Endothelial cell of umbilical vein (primary cell): Measurements from ENCODE around the gene HGFAC. TPM values are rescaled to one million over a fixed set of nuclear protein-coding genes. Genes with fewer than 3 reads are reported as not detected.

Experiments used
- BruUV-seq: library from RNA; stranded (reverse); fragments of 400-500 nt; replicated peaks from 2 replicates; lab custom pipeline; 2021; lab: Mats Ljungman, UMichigan
- CTCF ChIA-PET: fragments of 300-600, 350-600 bp; sonication (Branson Sonifier 250); formaldehyde crosslinking; loops from one replicate; lab custom pipeline; 2021; ENCODE audit warnings: antibody characterized with exemption, inconsistent platforms; lab: Charles Lee
- POLR2A ChIA-PET: fragments of 300-600, 350-600 bp; sonication (Branson Sonifier 250); formaldehyde crosslinking; loops from one replicate; lab custom pipeline; 2021; ENCODE audit warnings: antibody characterized with exemption, inconsistent platforms; lab: Charles Lee
- DNase-seq: peaks from one replicate; pipeline ENCODE4 v3.0.0-alpha.2; 2011; ENCODE audit warnings: low read depth, low spot score
- FAIRE-seq: peaks from 2 replicates; lab custom pipeline; 2011; peaks lifted over from hg19 to GRCh38; lab: Jason Lieb, UNC
- H2AFZ ChIP-seq: 2 replicates; pipeline ENCODE4 v1.6.0; 2012; ENCODE audit warnings: low read depth, low read length, control low read depth, inconsistent platforms
- H3K27ac ChIP-seq: 2 replicates; pipeline ENCODE4 v1.5.1; 2011; ENCODE audit warnings: low read depth, mild to moderate bottlenecking, control low read depth, low read length, moderate library complexity; ENCODE audit not compliant: insufficient read depth
- H3K27me3 ChIP-seq, 2 experiments: 2 replicates each; pipeline versions ENCODE4 v1.6.0 to v1.6.1; 2011; ENCODE audit warnings: low read length in 2 of 2, mixed read lengths in 1 of 2; ENCODE audit not compliant: control insufficient read depth in 2 of 2, insufficient read depth in 2 of 2
- H3K36me3 ChIP-seq, 2 experiments: 2 replicates in 1 of 2; 3 replicates in 1 of 2; pipeline ENCODE4 v1.5.1; 2011; ENCODE audit warnings: low read length in 2 of 2, mild to moderate bottlenecking in 1 of 2, moderate library complexity in 1 of 2; ENCODE audit not compliant: control insufficient read depth in 2 of 2, insufficient read depth in 2 of 2; ENCODE audit errors: extremely low read depth in 1 of 2
- H3K4me1 ChIP-seq: 3 replicates; pipeline ENCODE4 v1.5.1; 2011; ENCODE audit warnings: mild to moderate bottlenecking, low read length; ENCODE audit not compliant: control insufficient read depth, insufficient read depth; ENCODE audit errors: extremely low read depth
- H3K4me2 ChIP-seq: 2 replicates; pipeline ENCODE4 v1.6.1; 2011; ENCODE audit warnings: low read length, control low read depth, mixed read lengths; ENCODE audit not compliant: insufficient read depth
- H3K4me3 ChIP-seq, 3 experiments: fragments of 200-600 bp in 1 of 3; sonication (generic), shearing (Covaris generic) in 1 of 3; replicated peaks in 1 of 3; 2 replicates each; pipeline ENCODE4 v1.5.1; 2011 to 2016; ENCODE audit warnings: control low read depth in 3 of 3, low read length in 3 of 3, mild to moderate bottlenecking in 2 of 3, inconsistent platforms in 1 of 3, low read depth in 1 of 3, moderate library complexity in 1 of 3; ENCODE audit not compliant: insufficient read depth in 1 of 3
- H3K79me2 ChIP-seq: 2 replicates; pipeline ENCODE4 v1.6.0; 2012; ENCODE audit warnings: low read length, inconsistent platforms; ENCODE audit not compliant: control insufficient read depth, insufficient read depth
- H3K9ac ChIP-seq: replicated peaks from 2 replicates; pipeline ENCODE3; 2011; ENCODE audit warnings: low read length, control low read depth; ENCODE audit not compliant: insufficient read depth; ENCODE audit errors: extremely low read depth
- H3K9me1 ChIP-seq: replicated peaks from 3 replicates; pipeline ENCODE4 v1.6.0; 2011; ENCODE audit warnings: mild to moderate bottlenecking, low read length; ENCODE audit not compliant: control insufficient read depth, insufficient read depth; ENCODE audit errors: extremely low read depth
- H3K9me3 ChIP-seq: replicated peaks from 2 replicates; pipeline ENCODE4 v1.5.1; 2012; ENCODE audit warnings: low read length, inconsistent platforms; ENCODE audit not compliant: control insufficient read depth, insufficient read depth
- H4K20me1 ChIP-seq: replicated peaks from 2 replicates; pipeline ENCODE3; 2011; ENCODE audit warnings: mild to moderate bottlenecking, low read length; ENCODE audit not compliant: control insufficient read depth, insufficient read depth; ENCODE audit errors: extremely low read depth
- CTCF ChIP-seq, 2 donors: IDR thresholded peaks; 1 replicate in 1 of 2; 2 replicates in 1 of 2; pipeline ENCODE4 v1.5.1; 2011; ENCODE audit warnings: low read length in 2 of 2, mild to moderate bottlenecking in 2 of 2, moderate library complexity in 2 of 2, control low read depth in 1 of 2, inconsistent platforms in 1 of 2, low read depth in 1 of 2; ENCODE audit not compliant: insufficient read depth in 1 of 2; ENCODE audit errors: extremely low read depth in 1 of 2
- EZH2 ChIP-seq: IDR thresholded peaks from 2 replicates; pipeline ENCODE4 v1.6.1; 2012; ENCODE audit warnings: borderline replicate concordance, low read depth, mild to moderate bottlenecking, moderate library complexity, low read length, inconsistent platforms; ENCODE audit not compliant: severe bottlenecking
- FOS ChIP-seq: IDR thresholded peaks from 2 replicates; pipeline ENCODE4 v1.6.1; 2011; ENCODE audit warnings: mild to moderate bottlenecking, low read length, moderate library complexity, borderline replicate concordance; ENCODE audit not compliant: insufficient read depth
- GATA2 ChIP-seq: IDR thresholded peaks from 2 replicates; pipeline ENCODE4 v1.7.0; 2011; ENCODE audit warnings: low read depth, mild to moderate bottlenecking, moderate library complexity, mixed read lengths, low read length; ENCODE audit not compliant: insufficient read length, insufficient read depth
- JUN ChIP-seq: IDR thresholded peaks from 2 replicates; pipeline ENCODE4 v1.6.1; 2011; ENCODE audit warnings: borderline replicate concordance, low read depth; ENCODE audit not compliant: insufficient read length, insufficient read depth
- MAX ChIP-seq: IDR thresholded peaks from 2 replicates; pipeline ENCODE4 v1.6.1; 2011; ENCODE audit not compliant: insufficient read depth, insufficient read length
- MYC ChIP-seq: IDR thresholded peaks from one replicate; pipeline ENCODE4 v1.6.1; 2011; ENCODE audit warnings: mild to moderate bottlenecking, low read depth, low read length
- POLR2A ChIP-seq: IDR thresholded peaks from 2 replicates; pipeline ENCODE4 v1.6.1; 2012; ENCODE audit warnings: low read depth, mild to moderate bottlenecking, control low read depth, low read length
- POLR2AphosphoS5 ChIP-seq: IDR thresholded peaks from 2 replicates; pipeline ENCODE4 v1.6.1; 2012; ENCODE audit warnings: low read depth, mild to moderate bottlenecking, control low read depth, low read length, moderate library complexity; ENCODE audit not compliant: insufficient read depth
- dilution Hi-C: fragments of 300-500 bp; cut with MboI; formaldehyde crosslinking; loops from one replicate; pipeline ENCODE4 v1.15.0; 2019; ENCODE audit warnings: low sequenced_read_pairs; ENCODE audit not compliant: extremely low pct_ligation_motif_present
- intact Hi-C: fragments of 100-400 bp; cut with micrococcal nuclease; formaldehyde crosslinking; loops from one replicate; pipeline ENCODE4 v1.10.0; 2022
- polyA plus RNA-seq, 4 experiments: library from polyadenylated mRNA; depleted of rRNA in 3 of 4; stranded (reverse) in 3 of 4; unstranded in 1 of 4; fragments of >200 nt; gene quantifications; 2 replicates each; pipeline versions ENCODE4 v1.2.1 to v1.2.3, GENCODE V29; 2011 to 2012; ENCODE audit warnings: missing spikeins in 1 of 4
- total RNA-seq: library from RNA; stranded (reverse); gene quantifications from 2 replicates; pipeline ENCODE4 v1.2.3, GENCODE V29; 2021

Gene HGFAC
- total and polyA plus RNA-seq, 2 donors (not counting 3 experiments of a cell fraction or from before 2014, with no cell fraction given) = 0.36 to 0.49 TPM

GRCh38 chr4:3444351-3445110 is 2.8 kb downstream of the HGFAC start:
- TF ChIP-seq CTCF (IDR thresholded peaks at IDR 0.05; ENCODE audit: extremely low read depth in 1 of 2, insufficient read depth in 1 of 2, low read depth in 1 of 2, low read length in 2 of 2) (no peak), FOS (no peak), POLR2AphosphoS5 (no peak), POLR2A (no peak), JUN (no peak), MAX (no peak), EZH2 (no peak), GATA2 (no peak), MYC (no peak)
- no peaks in the 10 kb centered on the region for H3K9me3 ChIP-seq
- FAIRE-seq = no peak
- H3K4me3 ChIP-seq = no peak overlapping the region
- H3K27ac ChIP-seq = no peak overlapping the region
- H3K79me2 ChIP-seq = no peaks in the 10 kb centered on the region
- no peak overlapping the region for H2AFZ ChIP-seq
- no TSS peak for BruUV-seq
- no peaks in the 10 kb centered on the region for H3K4me1 ChIP-seq
- no peak overlapping the region for H3K4me2 ChIP-seq
- intact Hi-C loops (no loop called here), dilution Hi-C loops (no loop called here)
- CTCF ChIA-PET = interaction anchor here (0.7 to 6.1 kb wide), 7 partner anchors 78 to 299 kb away, joined by 3 to 78 read pairs (median 3); no protein-coding TSS in a partner anchor
- no peaks in the 10 kb centered on the region for H3K36me3 ChIP-seq
- no peaks in the 10 kb centered on the region for H3K9me1 ChIP-seq
- POLR2A ChIA-PET = no interaction called here
- no peak for DNase-seq
- H3K27me3 ChIP-seq = no peaks in the 10 kb centered on the region
- no peak overlapping the region for H3K9ac ChIP-seq
- no peaks in the 10 kb centered on the region for H4K20me1 ChIP-seq
